Coronary artery (tissue), 2 donors: Measurements from ENCODE around the gene CABYR.

Experiments used
- DNase-seq: peaks from one replicate; pipeline ENCODE4 v3.0.0-alpha.2; 2017; ENCODE audit warnings: low spot score
- H3K27ac ChIP-seq, 2 donors: fragments of 200-600 bp; sonication (generic); one replicate each; pipeline ENCODE4 v1.5.1; 2016 to 2019
- H3K4me3 ChIP-seq: fragments of 200-600 bp; sonication (generic); 2 replicates; pipeline ENCODE4 v1.5.1; 2016; ENCODE audit warnings: mild to moderate bottlenecking, moderate library complexity
- TF ChIP-seq, protein P1 (sequence below): fragments of 200-600 bp; sonication (generic); IDR thresholded peaks from one replicate; pipeline ENCODE4 v1.5.1; 2019; ENCODE audit warnings: antibody characterized with exemption

CABYR gene

DNA sequence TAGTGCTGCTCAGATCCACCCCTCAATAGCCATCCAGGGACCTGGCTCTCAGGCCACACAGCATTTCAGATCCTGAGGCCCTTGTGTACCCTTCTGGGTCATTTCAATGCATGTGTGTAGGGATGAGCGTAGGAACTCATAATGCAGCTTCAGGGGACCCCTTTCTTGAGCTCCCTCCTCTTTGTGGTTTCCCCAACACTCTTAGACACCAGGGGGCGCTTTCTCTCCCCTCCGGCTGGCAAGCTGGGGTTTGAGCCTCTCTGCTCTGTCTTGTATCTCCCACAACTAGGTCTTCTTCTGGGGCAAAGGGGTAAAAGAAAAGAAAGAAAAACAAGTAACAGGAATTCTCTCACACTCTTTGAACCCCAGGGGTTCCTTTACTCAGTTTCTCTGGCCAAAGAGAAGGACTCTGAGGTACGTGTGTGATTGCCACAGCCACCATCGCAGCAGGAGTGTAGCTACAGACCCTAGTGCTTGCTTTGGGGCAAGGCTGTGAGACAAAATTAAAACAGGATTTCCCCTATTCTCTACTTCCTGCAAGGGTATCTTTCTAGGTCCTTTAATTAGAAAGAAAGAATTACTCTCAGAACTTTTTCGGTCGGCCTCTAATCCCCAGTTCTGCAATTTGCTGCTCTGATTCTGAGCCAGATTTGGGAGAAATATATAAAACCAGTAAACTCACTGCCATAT, 38.0 kb downstream of the CABYR start:
- Histone ChIP-seq H3K4me3 (no peak overlapping the region), H3K27ac (no peak overlapping the region)
- no peak for DNase-seq
- TF ChIP-seq, protein P1, sequence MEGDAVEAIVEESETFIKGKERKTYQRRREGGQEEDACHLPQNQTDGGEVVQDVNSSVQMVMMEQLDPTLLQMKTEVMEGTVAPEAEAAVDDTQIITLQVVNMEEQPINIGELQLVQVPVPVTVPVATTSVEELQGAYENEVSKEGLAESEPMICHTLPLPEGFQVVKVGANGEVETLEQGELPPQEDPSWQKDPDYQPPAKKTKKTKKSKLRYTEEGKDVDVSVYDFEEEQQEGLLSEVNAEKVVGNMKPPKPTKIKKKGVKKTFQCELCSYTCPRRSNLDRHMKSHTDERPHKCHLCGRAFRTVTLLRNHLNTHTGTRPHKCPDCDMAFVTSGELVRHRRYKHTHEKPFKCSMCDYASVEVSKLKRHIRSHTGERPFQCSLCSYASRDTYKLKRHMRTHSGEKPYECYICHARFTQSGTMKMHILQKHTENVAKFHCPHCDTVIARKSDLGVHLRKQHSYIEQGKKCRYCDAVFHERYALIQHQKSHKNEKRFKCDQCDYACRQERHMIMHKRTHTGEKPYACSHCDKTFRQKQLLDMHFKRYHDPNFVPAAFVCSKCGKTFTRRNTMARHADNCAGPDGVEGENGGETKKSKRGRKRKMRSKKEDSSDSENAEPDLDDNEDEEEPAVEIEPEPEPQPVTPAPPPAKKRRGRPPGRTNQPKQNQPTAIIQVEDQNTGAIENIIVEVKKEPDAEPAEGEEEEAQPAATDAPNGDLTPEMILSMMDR: no peak

DNA sequence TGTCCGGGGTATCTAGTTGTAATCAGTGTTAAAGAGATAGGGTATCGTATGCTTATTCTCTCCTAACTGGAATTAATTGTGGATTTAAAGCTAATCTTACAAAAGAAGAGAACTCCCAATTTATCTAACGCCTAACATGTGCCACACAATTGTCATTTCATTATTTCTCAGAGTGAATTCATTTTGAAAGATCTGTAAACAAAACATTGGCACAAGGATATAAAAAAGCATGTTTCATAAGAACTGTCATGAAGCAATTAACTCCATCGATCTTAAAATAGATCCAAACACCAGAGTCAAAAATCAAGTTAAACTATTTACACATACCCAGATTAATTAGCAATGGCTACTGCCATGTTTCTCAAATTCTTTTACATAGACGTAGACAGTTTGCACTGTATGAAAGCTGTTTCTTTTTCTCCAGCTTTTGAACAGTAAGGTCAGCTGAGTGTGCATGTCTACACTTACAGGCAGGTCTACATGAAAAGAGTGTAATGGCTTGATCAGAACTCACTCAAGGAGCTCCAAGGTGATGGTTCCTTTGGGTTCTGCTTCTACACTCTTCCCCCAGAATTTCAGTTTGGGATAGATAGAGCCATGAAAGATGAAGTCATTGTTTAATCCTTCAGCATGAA, 38.8 kb downstream of the CABYR start:
- Histone ChIP-seq H3K27ac (no peak overlapping the region), H3K4me3 (no peak overlapping the region)
- TF ChIP-seq, protein P1: no peak
- DNase-seq: no peak

- no peak for DNase-seq
- H3K27ac ChIP-seq: no peak overlapping the region
- TF ChIP-seq, protein P1: no peak
- no peak overlapping the region for H3K4me3 ChIP-seq
Measured at GRCh38 chr18:24180048-24180447, 41.2 kb downstream of the CABYR start.

DNA sequence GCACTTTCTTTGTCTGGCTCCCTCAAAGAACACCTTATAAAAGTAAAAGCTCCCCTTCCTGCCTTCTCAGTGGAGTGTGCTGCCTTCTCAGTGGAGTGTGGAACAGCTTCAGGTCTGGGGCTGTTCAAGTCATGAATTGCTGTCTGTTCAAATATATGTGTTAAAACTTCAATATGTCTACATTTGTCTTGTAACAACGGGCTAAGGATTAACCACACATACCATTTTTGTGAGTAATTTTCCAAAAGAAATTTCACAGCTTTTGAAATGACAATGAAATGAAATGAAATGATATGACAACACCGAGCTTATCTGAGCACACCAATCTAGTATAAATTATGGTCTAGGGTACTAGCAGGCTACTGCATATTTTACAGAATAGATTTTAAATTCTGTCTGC, 42.9 kb downstream of the CABYR start:
- H3K4me3 ChIP-seq: no peak overlapping the region
- H3K27ac ChIP-seq: no peak overlapping the region
- TF ChIP-seq, protein P1: no peak
- DNase-seq: no peak

- no peak for DNase-seq
- no peak overlapping the region for H3K4me3 ChIP-seq
- TF ChIP-seq, protein P1: no peak
- no peak overlapping the region for H3K27ac ChIP-seq
Measured at GRCh38 chr18:24185805-24186204, 46.9 kb downstream of the CABYR start.

GRCh38 chr18:24187049-24187448, 48.2 kb downstream of the CABYR start:
- DNase-seq: no peak
- Histone ChIP-seq H3K27ac (no peak overlapping the region), H3K4me3 (no peak overlapping the region)
- TF ChIP-seq, protein P1: no peak

DNA sequence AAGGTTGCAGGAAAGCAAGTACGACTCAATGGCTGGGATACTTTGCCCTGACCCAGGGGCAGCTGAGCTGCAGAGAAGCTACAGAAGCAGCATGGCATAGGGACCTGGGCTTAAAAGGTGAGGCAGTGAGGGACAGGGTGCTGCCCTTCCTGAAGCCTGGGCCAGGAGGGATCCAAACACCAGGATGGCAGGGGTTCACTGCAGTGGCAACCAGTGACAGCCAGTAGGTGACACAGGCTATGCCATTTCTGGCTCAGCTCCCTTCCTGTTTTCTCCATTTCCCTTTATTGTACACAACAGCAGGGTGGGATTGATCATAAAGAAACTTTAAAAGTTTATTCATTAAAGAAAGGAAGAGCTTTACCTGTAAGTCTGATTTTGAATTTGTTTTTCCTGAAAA, 48.8 kb downstream of the CABYR start:
- TF ChIP-seq, protein P1: no peak
- Histone ChIP-seq H3K4me3 (no peak overlapping the region), H3K27ac (no peak overlapping the region)
- DNase-seq: no peak
